PC-3 (cell line): ENCODE results near the gene SKIDA1. TPM values are rescaled to one million over a fixed set of nuclear protein-coding genes. Genes with fewer than 3 reads are reported as not detected.
A peak's percentile ranks its signal among the peaks of the same experiment; 100 is the strongest.

Experiments used
- ATAC-seq: fragments of 200-7000 bp; cut with Tn5 transposase; 2 replicates; pipeline ENCODE4 v1.9.1; 2020; ENCODE audit warnings: mild to moderate bottlenecking, moderate library complexity
- BruUV-seq: library from RNA; stranded (reverse); fragments of 400-500 nt; replicated peaks from 2 replicates; lab custom pipeline; 2021; lab: Mats Ljungman, UMichigan
- CTCF ChIA-PET: fragments of 300-600 bp; sonication (Branson Sonifier 250); formaldehyde crosslinking; loops from one replicate; lab custom pipeline; 2022; ENCODE audit warnings: antibody characterized with exemption; lab: Charles Lee
- POLR2A ChIA-PET: fragments of 300-600 bp; sonication (Branson Sonifier 250); formaldehyde crosslinking; loops from one replicate; lab custom pipeline; 2022; ENCODE audit warnings: antibody characterized with exemption; ENCODE audit not compliant: unreplicated experiment; lab: Charles Lee
- DNase-seq: peaks from one replicate; pipeline ENCODE4 v3.0.0-alpha.2; 2015
- H2AFZ ChIP-seq: fragments of 300-600 bp; sonication (generic); 2 replicates; pipeline ENCODE4 v1.6.0; 2016; ENCODE audit warnings: antibody characterized with exemption, low read length
- H3F3A ChIP-seq: fragments of 300-600 bp; sonication (generic); one replicate; pipeline ENCODE4 v1.6.0; 2017; ENCODE audit warnings: antibody characterized with exemption, low read length, control low read depth, mild to moderate bottlenecking; ENCODE audit not compliant: unreplicated experiment
- H3K27ac ChIP-seq: fragments of 300-600 bp; sonication (generic); 2 replicates; pipeline ENCODE4 v1.5.1; 2016; ENCODE audit warnings: mild to moderate bottlenecking, low read length
- H3K27me3 ChIP-seq: fragments of 300-600 bp; sonication (generic); 2 replicates; pipeline ENCODE4 v1.6.1; 2016; ENCODE audit warnings: low read length, mixed read lengths
- H3K36me3 ChIP-seq: fragments of 300-600 bp; sonication (generic); 2 replicates; pipeline ENCODE4 v1.6.1; 2016; ENCODE audit warnings: low read depth, mixed run types, low read length, mixed read lengths
- H3K4me1 ChIP-seq: fragments of 300-600 bp; sonication (generic); 2 replicates; pipeline ENCODE4 v1.5.1; 2016; ENCODE audit warnings: low read length; ENCODE audit not compliant: insufficient read depth
- H3K4me2 ChIP-seq: fragments of 300-600 bp; sonication (generic); 2 replicates; pipeline ENCODE4 v1.6.0; 2016; ENCODE audit warnings: low read length
- H3K4me3 ChIP-seq: fragments of 300-600 bp; sonication (generic); 2 replicates; pipeline ENCODE4 v1.5.1; 2016; ENCODE audit warnings: mild to moderate bottlenecking, low read length, mixed read lengths
- H3K79me2 ChIP-seq: fragments of 300-600 bp; sonication (generic); 2 replicates; pipeline ENCODE4 v1.6.1; 2017; ENCODE audit warnings: low read length, mixed read lengths
- H3K9ac ChIP-seq: fragments of 300-600 bp; sonication (generic); 2 replicates; pipeline ENCODE4 v1.6.0; 2016; ENCODE audit warnings: mild to moderate bottlenecking, low read length
- H3K9me2 ChIP-seq: fragments of 300-600 bp; sonication (generic); replicated peaks from 2 replicates; pipeline ENCODE4 v1.6.1; 2016; ENCODE audit warnings: mixed run types, low read length, mixed read lengths
- H3K9me3 ChIP-seq: fragments of 300-600 bp; sonication (generic); 2 replicates; pipeline ENCODE4 v1.6.1; 2016; ENCODE audit warnings: low read length, mixed read lengths
- H4K20me1 ChIP-seq: fragments of 300-600 bp; sonication (generic); 2 replicates; pipeline ENCODE4 v1.6.1; 2016; ENCODE audit warnings: low read length, mixed read lengths
- EZH2 ChIP-seq: fragments of 300-600 bp; sonication (generic); IDR thresholded peaks from one replicate; pipeline ENCODE4 v1.6.1; 2017; ENCODE audit warnings: antibody characterized with exemption, mild to moderate bottlenecking, low read length; ENCODE audit not compliant: unreplicated experiment
- EZH2phosphoT487 ChIP-seq: fragments of 300-600 bp; sonication (generic); IDR thresholded peaks from 2 replicates; pipeline ENCODE4 v1.6.1; 2018; ENCODE audit warnings: mild to moderate bottlenecking, antibody characterized with exemption, low read length, borderline replicate concordance
- intact Hi-C: fragments of 100-400 bp; cut with micrococcal nuclease; formaldehyde crosslinking; loops from 2 replicates; pipeline ENCODE4 v1.9.0; 2023
- total RNA-seq: library from RNA; depleted of rRNA; stranded (reverse); fragments of >200 nt; gene quantifications from 2 replicates; pipeline ENCODE4 v1.2.3, GENCODE V29; 2014
- TF ChIP-seq, protein P1 (sequence below): fragments of 300-600 bp; sonication (generic); conservative IDR thresholded peaks from 2 replicates; pipeline ENCODE4 v1.5.1; 2017; ENCODE audit warnings: antibody characterized with exemption, low read depth, mild to moderate bottlenecking, low read length

Gene SKIDA1
- total RNA-seq, 1 experiment from 2014 or later = 0.26 TPM

DNA sequence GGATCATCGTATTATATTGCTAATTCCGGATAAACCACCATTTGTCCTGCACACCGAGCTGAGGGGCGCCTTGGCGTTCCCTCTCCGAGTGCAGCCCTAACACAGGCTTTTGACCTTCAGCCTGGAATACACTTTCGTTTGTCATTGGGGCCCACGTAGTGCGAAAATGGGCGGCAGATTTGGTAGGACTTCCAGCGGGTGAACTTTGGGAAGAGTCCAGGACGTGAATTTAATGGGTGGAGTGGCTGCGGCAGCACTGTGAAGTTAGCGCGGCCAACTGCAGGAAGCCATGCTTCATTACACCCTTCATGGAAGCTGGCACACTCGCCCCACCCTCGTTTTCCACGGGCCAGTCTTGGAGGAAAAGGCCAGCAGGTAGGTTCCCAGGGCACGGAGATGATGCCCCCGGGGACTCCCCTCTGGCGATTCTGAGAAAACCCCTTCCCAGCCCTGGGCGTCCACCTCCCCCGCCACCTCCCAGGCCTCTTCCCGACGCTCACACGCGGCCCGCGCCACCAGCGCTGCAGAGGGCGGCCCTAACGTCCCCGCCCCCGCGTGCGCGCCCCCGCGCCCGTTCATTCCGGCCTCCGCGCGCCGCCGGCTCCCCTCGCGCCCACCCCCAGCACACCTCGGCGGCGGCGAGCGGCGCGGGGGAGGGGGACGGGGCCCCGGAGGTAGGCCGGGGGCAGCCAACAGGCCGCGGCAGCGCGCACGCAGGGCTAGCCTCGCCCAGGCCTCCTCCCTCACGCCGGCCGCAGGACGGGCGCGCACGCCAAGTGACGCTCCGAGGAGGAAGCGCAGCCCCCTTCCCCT is 8.2 kb upstream of the SKIDA1 start, which contains the start of gene MLLT10:
TSS of gene MLLT10 (plus strand) at position 766 of the 813 bp plus-strand sequence. CDS start 413 bp downstream, outside the sequence.
- CTCF ChIA-PET = interaction anchor here (0.6 kb wide), 1 partner anchor 37 kb away, joined by 3 read pairs; no protein-coding TSS in a partner anchor
- Histone ChIP-seq H3K9ac (peak within 1 kb of the TSS; percentile 81), H3K79me2 (peaks cover 36% of the 10 kb centered on the region), H3K4me2 (peak within 1 kb of the TSS; percentile 88), H3K27me3 (no peaks in the 10 kb centered on the region), H3K9me2 (no peaks in the 10 kb centered on the region), H2AFZ (peak within 1 kb of the TSS; percentile 68), H3K36me3 (peaks cover 2% of the 10 kb centered on the region), H4K20me1 (no peaks in the 10 kb centered on the region), H3K27ac (peak within 1 kb of the TSS; percentile 73), H3K4me3 (peak within 1 kb of the TSS; percentile 80), H3K4me1 (peaks cover 7% of the 10 kb centered on the region; the same call in 1 of the 2 replicates), H3F3A (no peaks in the 10 kb centered on the region), H3K9me3 (no peaks in the 10 kb centered on the region)
- POLR2A ChIA-PET = no interaction called here
- TSS peak; percentile 93 for BruUV-seq
- DNase-seq = peak; percentile 93
- TF ChIP-seq EZH2phosphoT487 (no peak), EZH2 (no peak)
- TF ChIP-seq, protein P1, sequence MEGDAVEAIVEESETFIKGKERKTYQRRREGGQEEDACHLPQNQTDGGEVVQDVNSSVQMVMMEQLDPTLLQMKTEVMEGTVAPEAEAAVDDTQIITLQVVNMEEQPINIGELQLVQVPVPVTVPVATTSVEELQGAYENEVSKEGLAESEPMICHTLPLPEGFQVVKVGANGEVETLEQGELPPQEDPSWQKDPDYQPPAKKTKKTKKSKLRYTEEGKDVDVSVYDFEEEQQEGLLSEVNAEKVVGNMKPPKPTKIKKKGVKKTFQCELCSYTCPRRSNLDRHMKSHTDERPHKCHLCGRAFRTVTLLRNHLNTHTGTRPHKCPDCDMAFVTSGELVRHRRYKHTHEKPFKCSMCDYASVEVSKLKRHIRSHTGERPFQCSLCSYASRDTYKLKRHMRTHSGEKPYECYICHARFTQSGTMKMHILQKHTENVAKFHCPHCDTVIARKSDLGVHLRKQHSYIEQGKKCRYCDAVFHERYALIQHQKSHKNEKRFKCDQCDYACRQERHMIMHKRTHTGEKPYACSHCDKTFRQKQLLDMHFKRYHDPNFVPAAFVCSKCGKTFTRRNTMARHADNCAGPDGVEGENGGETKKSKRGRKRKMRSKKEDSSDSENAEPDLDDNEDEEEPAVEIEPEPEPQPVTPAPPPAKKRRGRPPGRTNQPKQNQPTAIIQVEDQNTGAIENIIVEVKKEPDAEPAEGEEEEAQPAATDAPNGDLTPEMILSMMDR = no peak
- intact Hi-C loops = no loop called here
- ATAC-seq = peak; percentile 84

DNA sequence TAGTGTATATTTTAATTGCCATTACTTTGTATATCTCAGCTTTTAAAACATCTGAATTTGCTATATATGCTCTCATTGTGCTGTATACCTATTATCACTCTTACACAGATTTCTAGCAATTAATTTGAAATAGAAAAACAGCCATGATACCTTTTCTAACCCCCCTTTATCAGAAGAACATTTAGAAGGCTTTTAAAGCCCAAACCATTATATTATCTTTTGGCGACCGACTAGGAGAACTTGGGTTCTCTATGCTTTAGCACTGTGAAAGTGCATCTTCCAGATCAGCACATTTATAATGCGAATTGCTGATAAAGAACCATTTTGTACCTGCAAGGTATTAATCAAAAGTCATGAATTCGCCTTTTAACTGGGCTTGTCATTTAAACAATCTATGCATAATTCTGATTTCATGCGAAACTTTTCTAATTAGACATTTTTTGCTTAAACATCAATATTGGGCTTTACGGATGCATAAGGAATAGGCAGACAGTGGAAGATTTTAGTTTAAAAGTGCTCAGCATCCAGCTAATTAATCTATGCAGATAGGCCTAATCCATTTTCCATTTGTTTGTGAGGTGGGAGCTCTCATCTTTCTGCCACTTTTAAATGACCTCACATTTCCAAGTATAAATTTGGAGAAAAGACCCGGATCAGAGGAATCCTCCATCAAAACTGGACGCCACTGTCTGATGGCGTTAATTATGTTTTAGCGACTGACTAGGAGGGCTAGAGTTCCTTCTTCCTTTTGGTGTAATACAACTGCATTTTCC is 7.4 kb upstream of the SKIDA1 start:
- Histone ChIP-seq H3K79me2 (peaks cover 29% of the 10 kb centered on the region), H2AFZ (peak overlapping the region; percentile 68), H3F3A (no peaks in the 10 kb centered on the region), H3K9ac (peak overlapping the region; percentile 81), H3K27ac (peak overlapping the region; percentile 73), H3K27me3 (no peaks in the 10 kb centered on the region), H3K4me2 (peak overlapping the region; percentile 77), H3K36me3 (no peaks in the 10 kb centered on the region), H3K4me1 (peaks cover 15% of the 10 kb centered on the region), H3K9me2 (no peaks in the 10 kb centered on the region), H4K20me1 (no peaks in the 10 kb centered on the region), H3K9me3 (no peaks in the 10 kb centered on the region), H3K4me3 (peak overlapping the region; percentile 60)
- POLR2A ChIA-PET = no interaction called here
- CTCF ChIA-PET = no interaction called here
- BruUV-seq = no TSS peak
- ATAC-seq (no peak), DNase-seq (no peak)
- intact Hi-C loops = no loop called here
- TF ChIP-seq EZH2 = no peak
- TF ChIP-seq EZH2phosphoT487 = no peak
- TF ChIP-seq, protein P1 = no peak
